Kidney epithelial cell (primary cell): ENCODE results near the gene ACACA. TPM values are rescaled to one million over a fixed set of nuclear protein-coding genes. Genes with fewer than 3 reads are reported as not detected.
"Not testable (repeated sequence)": the region's sequence is repeated elsewhere in the genome, so short reads cannot be mapped to it uniquely, and the experiment has no call there.

Experiments
- DNase-seq: peaks from one replicate; pipeline ENCODE4 v3.0.0-alpha.2; 2010; ENCODE audit warnings: low read depth
- H3K27me3 ChIP-seq: 2 replicates; pipeline ENCODE4 v1.6.0; 2011; ENCODE audit warnings: low read length; ENCODE audit not compliant: control insufficient read depth, insufficient read depth
- H3K36me3 ChIP-seq: 2 replicates; pipeline ENCODE4 v1.5.1; 2011; ENCODE audit warnings: low read length; ENCODE audit not compliant: control insufficient read depth, insufficient read depth
- H3K4me3 ChIP-seq: 2 replicates; pipeline ENCODE4 v1.5.1; 2011; ENCODE audit warnings: low read depth, mild to moderate bottlenecking, control low read depth, low read length
- total RNA-seq: library from RNA; depleted of rRNA; stranded (reverse); fragments of >200 nt; gene quantifications from 2 replicates; pipeline ENCODE4 v1.2.3, GENCODE V29; 2015
- TF ChIP-seq, protein P1 (sequence below): IDR thresholded peaks from 2 replicates; pipeline ENCODE4 v1.5.1; 2011; ENCODE audit warnings: mild to moderate bottlenecking, moderate library complexity, low read length, control low read depth, inconsistent platforms; ENCODE audit not compliant: insufficient read depth, poor library complexity, severe bottlenecking

Gene ACACA
- total RNA-seq, result 40.7 and 54.2 TPM in 2 replicates

- no peak for DNase-seq
These were observed at the start of gene ACACA, which contains the start of gene TADA2A for GRCh38 chr17:37406635-37407461. ACACA (minus strand) TSS chr17:37406836; CDS start chr17:37406299, 537 bp downstream. TADA2A (plus strand) TSS chr17:37406886; CDS start chr17:37411366, 4,480 bp downstream.

GRCh38 chr17:37450112-37450511, 43.5 kb upstream of the ACACA start:
- DNase-seq, result no peak
- Histone ChIP-seq H3K36me3 (peaks cover 2% of the 10 kb centered on the region), H3K4me3 (no peak overlapping the region), H3K27me3 (no peaks in the 10 kb centered on the region)
- TF ChIP-seq, protein P1, sequence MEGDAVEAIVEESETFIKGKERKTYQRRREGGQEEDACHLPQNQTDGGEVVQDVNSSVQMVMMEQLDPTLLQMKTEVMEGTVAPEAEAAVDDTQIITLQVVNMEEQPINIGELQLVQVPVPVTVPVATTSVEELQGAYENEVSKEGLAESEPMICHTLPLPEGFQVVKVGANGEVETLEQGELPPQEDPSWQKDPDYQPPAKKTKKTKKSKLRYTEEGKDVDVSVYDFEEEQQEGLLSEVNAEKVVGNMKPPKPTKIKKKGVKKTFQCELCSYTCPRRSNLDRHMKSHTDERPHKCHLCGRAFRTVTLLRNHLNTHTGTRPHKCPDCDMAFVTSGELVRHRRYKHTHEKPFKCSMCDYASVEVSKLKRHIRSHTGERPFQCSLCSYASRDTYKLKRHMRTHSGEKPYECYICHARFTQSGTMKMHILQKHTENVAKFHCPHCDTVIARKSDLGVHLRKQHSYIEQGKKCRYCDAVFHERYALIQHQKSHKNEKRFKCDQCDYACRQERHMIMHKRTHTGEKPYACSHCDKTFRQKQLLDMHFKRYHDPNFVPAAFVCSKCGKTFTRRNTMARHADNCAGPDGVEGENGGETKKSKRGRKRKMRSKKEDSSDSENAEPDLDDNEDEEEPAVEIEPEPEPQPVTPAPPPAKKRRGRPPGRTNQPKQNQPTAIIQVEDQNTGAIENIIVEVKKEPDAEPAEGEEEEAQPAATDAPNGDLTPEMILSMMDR, result no peak

More at GRCh38 chr17:37406635-37407461, at the start of gene ACACA, which contains the start of gene TADA2A:
- H3K36me3 ChIP-seq, result no peaks in the 10 kb centered on the region
- H3K4me3 ChIP-seq, result peak within 1 kb of the TSS; percentile 89
- TF ChIP-seq, protein P1, result no peak
- H3K27me3 ChIP-seq, result no peaks in the 10 kb centered on the region

DNA sequence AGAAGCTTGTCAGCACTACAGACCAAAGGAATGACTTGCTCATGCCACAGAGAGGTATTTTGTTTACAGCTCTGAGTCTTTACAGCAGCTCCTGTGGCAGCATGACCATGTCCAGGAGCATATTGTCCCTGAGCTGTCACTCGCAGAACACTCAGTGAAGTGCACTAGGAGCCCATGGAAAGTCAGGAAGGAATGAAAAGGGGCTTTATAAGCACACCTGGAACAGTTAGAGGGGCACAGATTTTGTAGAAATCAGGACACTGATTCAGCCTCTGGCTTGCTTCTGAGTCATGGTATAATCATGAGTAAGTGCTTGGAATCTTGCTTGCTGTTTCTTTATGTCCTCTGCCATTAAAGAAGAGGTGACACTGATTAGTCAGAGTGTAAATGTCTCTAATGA, 41.0 kb upstream of the ACACA start:
- peaks cover 2% of the 10 kb centered on the region for H3K36me3 ChIP-seq
- no peak for DNase-seq
- TF ChIP-seq, protein P1, result no peak
- H3K4me3 ChIP-seq, result no peak overlapping the region
- H3K27me3 ChIP-seq, result no peaks in the 10 kb centered on the region

- H3K36me3 ChIP-seq, result peaks cover 2% of the 10 kb centered on the region
- no peaks in the 10 kb centered on the region for H3K27me3 ChIP-seq
- TF ChIP-seq, protein P1, result no peak
- H3K4me3 ChIP-seq, result no peak overlapping the region
- DNase-seq, result peak; percentile 94
These were observed 39.4 kb upstream of the ACACA start for GRCh38 chr17:37446027-37446426.

DNA sequence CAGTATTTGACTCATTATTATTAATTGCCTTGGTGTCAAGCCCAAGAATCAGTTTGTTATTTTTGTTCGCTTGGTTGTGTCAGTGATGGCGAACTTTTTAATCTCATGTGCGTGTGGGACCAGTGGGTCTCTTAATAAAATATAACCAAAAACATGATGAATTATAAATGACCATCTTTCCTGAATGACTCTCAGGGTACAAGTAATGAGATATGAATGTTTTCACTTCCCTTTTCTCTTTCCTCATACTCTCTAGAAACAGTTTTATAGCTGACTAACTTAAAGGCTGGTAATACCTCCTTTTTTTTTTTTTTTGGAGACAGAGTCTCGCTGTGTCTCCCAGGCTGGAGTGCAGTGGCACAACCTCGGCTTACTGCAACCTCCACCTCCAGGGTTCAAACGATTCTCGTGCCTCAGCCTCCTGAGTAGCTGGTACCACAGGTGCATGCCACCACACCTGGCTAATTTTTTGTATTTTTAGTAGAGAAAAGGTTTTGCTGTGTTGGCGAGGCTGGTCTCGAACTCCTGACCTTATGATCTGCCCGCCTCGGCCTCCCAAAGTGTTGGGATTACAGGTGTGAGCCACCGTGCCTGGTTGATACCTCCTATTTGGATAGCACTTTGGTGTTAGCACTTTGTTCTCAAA, 34.9 kb upstream of the ACACA start:
- H3K36me3 ChIP-seq, H3K27me3 ChIP-seq, DNase-seq, H3K4me3 ChIP-seq: not testable (repeated sequence)

GRCh38 chr17:37440424-37440823, 33.8 kb upstream of the ACACA start:
- no peaks in the 10 kb centered on the region for H3K36me3 ChIP-seq

More at GRCh38 chr17:37440424-37440823, 33.8 kb upstream of the ACACA start:
- TF ChIP-seq, protein P1, result no peak
- no peak for DNase-seq
- no peaks in the 10 kb centered on the region for H3K27me3 ChIP-seq
- H3K4me3 ChIP-seq, result no peak overlapping the region
